ENCODE results near the gene MRPL28. TPM values are rescaled to one million over a fixed set of nuclear protein-coding genes. Genes with fewer than 3 reads are reported as not detected.

MRPL28 gene
- total RNA-seq, 4 donors from 2014 or later, result 37.3 to 59.9 (median 47.5) TPM

DNA sequence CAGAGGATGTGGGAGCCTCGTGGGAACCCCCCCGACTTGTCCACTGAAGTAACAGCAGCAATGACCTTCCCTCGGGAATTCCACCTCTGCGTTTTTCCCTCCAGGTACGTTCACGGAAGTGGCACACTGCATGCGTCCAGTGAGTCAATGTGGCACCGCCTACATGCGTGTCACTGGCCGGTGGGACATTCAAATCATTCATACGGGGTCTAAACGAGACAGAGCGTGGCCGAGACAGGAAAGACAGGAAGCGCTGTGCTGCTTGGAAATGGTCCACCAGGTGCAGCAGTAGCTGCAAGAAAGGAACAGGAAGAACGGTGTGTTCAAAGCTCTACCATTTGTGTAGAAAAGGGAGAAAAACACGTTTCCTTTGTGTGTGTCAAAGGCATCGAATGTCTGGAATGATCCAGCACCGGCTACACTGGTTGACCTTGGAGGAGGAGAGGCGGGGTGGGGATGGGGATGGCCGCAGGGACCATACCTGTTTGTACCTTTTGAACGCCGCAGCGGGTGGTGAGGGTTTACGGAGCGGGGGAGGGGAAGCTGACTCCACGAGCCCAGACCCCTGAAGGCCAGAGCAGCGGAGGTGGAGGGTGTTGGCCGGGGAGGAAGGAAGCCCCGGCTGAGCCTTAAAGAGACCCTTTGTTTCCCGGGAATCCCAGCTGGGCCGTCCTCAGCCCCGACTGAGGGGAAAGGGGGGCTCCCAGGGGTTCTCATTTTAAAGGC, 13.2 kb upstream of the MRPL28 start:
- TF ChIP-seq, protein P1, sequence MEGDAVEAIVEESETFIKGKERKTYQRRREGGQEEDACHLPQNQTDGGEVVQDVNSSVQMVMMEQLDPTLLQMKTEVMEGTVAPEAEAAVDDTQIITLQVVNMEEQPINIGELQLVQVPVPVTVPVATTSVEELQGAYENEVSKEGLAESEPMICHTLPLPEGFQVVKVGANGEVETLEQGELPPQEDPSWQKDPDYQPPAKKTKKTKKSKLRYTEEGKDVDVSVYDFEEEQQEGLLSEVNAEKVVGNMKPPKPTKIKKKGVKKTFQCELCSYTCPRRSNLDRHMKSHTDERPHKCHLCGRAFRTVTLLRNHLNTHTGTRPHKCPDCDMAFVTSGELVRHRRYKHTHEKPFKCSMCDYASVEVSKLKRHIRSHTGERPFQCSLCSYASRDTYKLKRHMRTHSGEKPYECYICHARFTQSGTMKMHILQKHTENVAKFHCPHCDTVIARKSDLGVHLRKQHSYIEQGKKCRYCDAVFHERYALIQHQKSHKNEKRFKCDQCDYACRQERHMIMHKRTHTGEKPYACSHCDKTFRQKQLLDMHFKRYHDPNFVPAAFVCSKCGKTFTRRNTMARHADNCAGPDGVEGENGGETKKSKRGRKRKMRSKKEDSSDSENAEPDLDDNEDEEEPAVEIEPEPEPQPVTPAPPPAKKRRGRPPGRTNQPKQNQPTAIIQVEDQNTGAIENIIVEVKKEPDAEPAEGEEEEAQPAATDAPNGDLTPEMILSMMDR (IDR thresholded peaks at IDR 0.05; ENCODE audit: low read depth), result no peak

DNA sequence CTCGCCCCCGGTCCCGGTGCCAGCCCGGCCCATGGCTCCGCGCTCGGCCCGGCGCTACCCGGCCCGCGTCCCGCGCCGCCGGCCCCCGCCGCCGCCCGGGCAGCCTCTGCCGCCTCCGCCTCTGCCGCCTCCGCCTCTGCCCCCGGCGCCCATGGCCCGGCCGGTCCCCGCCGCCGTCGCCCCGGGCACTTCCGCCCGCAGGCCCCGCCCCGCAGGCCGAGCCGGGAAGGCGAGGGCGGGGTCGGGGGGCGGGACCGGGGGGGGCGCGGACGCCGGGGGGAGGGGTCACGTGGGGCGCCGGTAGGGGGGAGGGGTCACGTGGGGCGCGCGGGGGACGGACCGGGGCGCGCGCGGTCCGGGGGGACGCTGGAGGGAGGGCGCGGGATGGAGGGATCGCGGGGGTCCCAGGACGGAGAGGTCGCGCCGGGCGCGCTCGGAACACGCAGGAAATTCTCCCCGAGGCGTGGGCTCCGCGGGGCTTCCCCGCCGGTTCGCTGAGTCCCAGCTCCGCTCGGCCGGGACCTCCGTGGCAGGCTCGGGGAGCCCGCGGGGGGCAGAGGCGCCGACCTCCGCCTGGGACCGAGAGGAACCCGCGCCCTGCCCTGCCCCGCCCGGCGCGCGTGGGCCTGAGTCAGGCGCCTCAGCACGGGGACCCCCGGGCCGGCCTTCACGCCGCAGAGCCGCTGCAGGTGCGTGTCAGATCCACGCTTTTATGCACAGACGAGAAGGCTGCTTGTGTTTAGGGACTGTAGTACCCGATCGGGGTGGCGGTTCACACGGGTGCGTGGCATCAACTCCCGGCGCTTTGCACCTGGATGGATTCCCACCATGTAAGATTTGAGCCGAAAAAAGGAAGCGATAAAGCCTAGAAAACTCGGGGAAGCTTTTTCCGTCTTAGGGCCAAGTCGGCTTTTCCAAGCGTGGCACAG, 11.7 kb upstream of the MRPL28 start, which contains the start of gene PGAP6:
PGAP6 (minus strand) TSS at position 190 of the 929 bp plus-strand sequence; CDS start at position 33, 157 bp downstream.
- TF ChIP-seq, protein P1 (IDR thresholded peaks at IDR 0.05; ENCODE audit: low read depth), result no peak

DNA sequence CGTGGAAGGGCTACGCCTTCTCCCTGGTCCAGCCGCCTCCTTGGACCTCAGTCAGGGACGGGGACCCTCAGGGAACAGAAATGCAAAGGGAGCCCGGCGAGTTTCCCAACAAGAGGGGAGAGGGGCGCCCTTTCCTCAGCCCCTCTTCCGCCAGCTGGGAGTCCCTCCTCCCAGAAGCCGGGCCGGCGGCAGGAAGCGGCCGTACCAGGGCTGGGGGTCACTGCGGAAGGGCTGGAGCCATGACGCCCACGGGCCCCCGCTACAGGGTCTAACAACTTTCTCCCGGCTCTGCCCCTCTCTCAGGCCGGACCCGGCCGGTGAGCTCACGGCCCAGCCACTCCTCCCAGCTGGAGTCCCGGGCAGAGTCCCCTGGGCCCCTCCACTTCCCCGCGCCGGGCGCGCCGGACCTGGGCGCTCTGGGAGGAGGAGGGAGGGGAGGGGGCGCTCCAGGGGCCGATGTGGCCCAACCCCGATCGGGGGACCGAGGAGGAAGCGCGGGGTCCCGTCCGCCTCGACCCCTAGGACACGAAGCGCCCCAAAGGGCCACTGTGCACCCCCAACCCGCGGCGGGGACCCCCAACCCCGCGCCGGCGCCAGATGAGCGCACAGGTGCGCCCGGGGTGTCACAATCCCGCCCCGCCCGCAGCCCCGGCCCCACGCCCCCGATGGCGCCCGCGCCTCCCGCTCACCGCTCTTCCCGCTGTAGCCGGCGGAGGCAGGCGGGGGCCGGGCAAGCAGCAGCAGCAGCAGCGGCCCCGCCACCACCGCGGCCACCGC, 10.9 kb upstream of the MRPL28 start:
- TF ChIP-seq, protein P1 (IDR thresholded peaks at IDR 0.05; ENCODE audit: low read depth), result no peak

DNA sequence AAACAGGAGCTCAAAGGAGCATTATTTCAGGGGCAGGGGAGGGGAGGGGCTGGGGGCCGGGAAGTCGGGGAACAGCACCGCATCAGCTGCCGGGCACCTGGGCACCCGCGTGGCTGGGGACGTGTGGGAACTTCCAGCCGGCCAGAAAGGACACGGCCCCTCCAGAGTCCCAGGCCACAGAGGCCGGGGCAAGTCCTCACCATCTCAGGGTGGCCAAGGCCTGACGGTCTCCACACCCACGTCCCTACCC, 10.3 kb upstream of the MRPL28 start:
- TF ChIP-seq, protein P1 (IDR thresholded peaks at IDR 0.05; ENCODE audit: low read depth), result no peak

DNA sequence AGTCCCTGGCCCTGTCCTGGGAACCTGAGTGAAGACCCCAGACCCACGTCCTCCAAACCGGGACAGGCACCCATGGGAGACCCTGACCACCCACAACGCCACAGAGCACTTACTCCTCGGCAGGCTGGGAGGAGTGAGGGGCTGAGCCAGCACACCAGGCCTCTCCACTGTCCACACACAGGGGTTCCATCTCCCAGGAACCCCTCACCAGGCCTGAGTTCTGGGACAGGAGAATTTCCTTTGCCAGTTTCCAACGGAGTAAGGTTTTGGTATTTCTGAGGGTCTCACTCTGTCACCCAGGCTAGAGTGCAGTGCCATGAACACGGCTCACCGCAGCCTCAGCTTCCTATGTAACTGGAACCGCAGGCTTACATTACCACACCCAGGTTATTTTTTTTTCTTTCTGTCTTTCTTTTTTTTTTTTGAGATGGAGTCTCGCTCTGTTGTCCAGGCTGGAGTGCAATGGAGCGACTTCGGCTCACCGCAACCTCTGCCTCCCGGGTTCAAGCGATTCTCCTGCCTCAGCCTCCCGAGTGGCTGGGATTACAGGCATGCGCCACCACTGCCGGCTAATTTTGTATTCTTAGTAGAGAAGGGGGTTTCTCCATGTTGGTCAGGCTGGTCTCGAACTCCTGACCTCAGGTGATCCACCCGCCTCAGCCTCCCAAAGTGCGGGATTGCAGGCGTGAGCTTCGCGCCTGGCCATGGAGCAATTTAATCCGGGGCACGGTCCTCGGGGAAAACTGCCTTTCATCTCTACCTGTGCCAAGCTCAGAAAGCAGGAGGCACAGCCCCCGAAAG, 9.8 kb upstream of the MRPL28 start:
- TF ChIP-seq, protein P1 (IDR thresholded peaks at IDR 0.05; ENCODE audit: low read depth), result no peak

DNA sequence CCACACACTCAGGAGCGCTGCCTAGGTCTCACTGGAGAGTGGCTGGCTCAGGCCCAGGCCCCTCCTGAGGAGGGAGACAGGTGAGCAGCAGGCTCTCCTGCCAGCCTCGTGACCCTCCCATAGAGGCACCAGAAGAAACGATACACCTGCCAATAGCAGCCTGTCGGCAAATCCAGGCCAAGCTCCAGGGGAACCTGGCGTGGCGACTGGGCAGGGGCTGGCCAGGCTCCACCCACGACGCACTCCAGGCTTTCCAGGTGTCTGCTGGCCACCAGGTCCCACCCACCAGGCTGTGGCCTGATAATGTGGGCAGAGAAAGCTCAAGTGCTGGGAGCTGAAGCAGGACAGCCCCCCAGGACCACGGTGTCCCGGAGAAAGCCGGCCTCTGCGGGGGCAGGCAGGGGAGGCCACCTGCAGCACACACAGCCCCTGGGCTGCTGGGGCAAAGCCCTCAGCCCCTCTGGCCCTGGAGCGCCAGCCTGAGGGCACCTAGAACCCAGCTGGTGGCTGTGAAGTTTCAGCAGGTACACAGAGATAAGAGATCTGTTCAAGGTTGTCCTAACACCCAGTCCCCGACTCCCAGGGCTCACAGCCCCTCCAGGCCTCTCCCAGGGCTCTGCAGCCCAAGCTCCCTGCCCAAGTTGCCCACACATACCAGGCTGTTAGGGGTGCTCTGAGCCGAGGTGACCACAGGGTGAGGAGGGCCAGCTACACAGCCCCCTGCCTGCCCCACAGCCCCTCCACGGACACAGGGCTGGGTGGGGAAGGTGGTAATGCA, 9.0 kb upstream of the MRPL28 start:
- TF ChIP-seq, protein P1 (IDR thresholded peaks at IDR 0.05; ENCODE audit: low read depth), result no peak

Measured in subcutaneous adipose tissue (tissue), 4 donors.